ENCODE data around the gene EMILIN2.

EMILIN2 gene

DNA sequence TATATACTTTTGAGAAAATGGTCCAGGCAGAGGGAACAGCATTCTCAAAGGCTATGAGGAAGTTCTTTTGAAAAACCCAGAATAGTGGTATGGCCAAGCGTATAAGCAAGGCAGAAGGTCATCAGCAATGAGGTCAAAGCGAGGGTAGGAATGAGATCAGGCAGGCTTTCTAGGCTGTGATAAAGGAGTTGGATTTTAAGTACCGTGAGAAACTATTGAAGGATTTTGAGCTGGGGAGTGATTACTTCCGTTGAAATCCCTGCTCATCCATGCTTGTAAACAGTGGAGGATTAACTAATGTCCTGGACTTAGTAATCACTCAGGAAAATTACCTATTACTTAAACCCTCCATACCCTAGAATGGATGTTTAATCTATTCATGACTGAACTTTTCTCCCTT, 50.2 kb downstream of the EMILIN2 start:
- DNase-seq (ENCODE audit: low read depth) = no peak
- H3K4me3 ChIP-seq (ENCODE audit: low read depth, low read length) = no peak overlapping the region
- TF ChIP-seq POLR2A (IDR thresholded peaks at IDR 0.05; ENCODE audit: extremely low read depth, insufficient read length) (no peak), MYC (IDR thresholded peaks at IDR 0.05; ENCODE audit: low read depth, low read length) (no peak)
- TF ChIP-seq, protein P1, sequence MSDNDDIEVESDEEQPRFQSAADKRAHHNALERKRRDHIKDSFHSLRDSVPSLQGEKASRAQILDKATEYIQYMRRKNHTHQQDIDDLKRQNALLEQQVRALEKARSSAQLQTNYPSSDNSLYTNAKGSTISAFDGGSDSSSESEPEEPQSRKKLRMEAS (IDR thresholded peaks at IDR 0.05; ENCODE audit: low read depth, low read length) = no peak
- TF ChIP-seq, protein P2, sequence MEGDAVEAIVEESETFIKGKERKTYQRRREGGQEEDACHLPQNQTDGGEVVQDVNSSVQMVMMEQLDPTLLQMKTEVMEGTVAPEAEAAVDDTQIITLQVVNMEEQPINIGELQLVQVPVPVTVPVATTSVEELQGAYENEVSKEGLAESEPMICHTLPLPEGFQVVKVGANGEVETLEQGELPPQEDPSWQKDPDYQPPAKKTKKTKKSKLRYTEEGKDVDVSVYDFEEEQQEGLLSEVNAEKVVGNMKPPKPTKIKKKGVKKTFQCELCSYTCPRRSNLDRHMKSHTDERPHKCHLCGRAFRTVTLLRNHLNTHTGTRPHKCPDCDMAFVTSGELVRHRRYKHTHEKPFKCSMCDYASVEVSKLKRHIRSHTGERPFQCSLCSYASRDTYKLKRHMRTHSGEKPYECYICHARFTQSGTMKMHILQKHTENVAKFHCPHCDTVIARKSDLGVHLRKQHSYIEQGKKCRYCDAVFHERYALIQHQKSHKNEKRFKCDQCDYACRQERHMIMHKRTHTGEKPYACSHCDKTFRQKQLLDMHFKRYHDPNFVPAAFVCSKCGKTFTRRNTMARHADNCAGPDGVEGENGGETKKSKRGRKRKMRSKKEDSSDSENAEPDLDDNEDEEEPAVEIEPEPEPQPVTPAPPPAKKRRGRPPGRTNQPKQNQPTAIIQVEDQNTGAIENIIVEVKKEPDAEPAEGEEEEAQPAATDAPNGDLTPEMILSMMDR (IDR thresholded peaks at IDR 0.05; ENCODE audit: low read depth, low read length) = no peak

DNA sequence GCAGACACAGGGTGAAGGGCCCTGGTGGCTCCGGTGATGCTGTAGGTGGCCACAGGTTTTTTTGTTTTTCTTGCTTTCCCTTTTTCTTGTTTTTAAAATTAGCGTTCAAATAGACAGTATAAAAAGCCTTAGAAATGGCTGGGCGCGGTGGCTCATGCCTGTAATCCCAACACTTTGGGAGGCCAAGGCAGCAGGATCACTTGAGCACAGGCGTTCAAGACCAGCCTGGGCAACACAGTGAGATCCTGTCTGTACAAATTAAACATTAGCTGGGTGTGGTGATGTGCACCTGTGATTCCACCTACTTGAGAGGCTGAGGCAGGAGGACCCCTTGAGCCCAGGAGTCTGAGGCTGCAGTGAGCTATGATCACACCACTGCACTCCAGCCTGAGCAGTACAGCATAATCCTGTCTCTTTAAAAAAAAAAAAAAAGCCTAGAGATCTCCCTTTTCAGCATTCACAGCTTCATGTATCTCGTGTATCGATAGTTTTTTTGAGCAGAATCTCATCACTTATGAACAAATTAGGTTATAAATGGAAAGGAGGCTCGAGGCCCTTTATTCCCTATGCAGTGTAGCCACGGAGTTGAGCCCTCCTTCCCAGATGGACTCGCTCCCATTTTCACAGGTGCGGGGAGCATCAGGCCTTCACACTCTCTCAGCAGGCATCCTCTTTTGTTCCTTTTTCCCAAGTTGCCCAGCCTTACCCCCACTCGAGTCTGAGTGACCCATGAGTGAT, 50.8 kb downstream of the EMILIN2 start:
- no peak overlapping the region for H3K4me3 ChIP-seq (ENCODE audit: low read depth, low read length)
- DNase-seq (ENCODE audit: low read depth) = no peak
- no peak for TF ChIP-seq POLR2A (IDR thresholded peaks at IDR 0.05; ENCODE audit: extremely low read depth, insufficient read length)
- TF ChIP-seq MYC (IDR thresholded peaks at IDR 0.05; ENCODE audit: low read depth, low read length) = no peak
- TF ChIP-seq, protein P1 (IDR thresholded peaks at IDR 0.05; ENCODE audit: low read depth, low read length) = no peak
- TF ChIP-seq, protein P2 (IDR thresholded peaks at IDR 0.05; ENCODE audit: low read depth, low read length) = no peak

DNA sequence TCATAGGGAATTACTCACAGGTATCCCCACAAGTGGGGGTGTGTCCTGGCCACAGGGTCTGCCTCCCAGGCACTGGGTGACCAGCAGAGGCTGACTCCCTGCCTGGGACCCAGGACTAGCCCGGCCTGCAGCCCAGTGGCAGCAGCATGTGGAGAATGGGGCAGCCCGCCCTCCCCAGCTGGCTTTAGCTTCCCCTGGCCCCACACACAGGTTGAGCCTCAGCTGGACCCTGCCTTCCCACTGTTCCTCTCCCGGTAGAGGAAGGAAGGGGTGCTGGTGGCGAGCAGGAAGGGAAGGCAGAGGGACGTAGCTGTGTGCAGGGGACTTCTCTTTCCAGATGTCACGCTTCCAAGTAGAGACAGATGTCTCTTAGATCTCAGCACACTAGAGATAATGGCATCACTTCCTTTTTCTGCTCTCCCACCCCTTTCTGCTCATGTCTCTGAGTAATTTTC, 51.4 kb downstream of the EMILIN2 start:
- H3K4me3 ChIP-seq (ENCODE audit: low read depth, low read length) = no peak overlapping the region
- no peak for TF ChIP-seq MYC (IDR thresholded peaks at IDR 0.05; ENCODE audit: low read depth, low read length)
- TF ChIP-seq, protein P2 (IDR thresholded peaks at IDR 0.05; ENCODE audit: low read depth, low read length) = no peak
- no peak for TF ChIP-seq POLR2A (IDR thresholded peaks at IDR 0.05; ENCODE audit: extremely low read depth, insufficient read length)
- TF ChIP-seq, protein P1 (IDR thresholded peaks at IDR 0.05; ENCODE audit: low read depth, low read length) = no peak
- DNase-seq (ENCODE audit: low read depth) = peak; percentile 66

DNA sequence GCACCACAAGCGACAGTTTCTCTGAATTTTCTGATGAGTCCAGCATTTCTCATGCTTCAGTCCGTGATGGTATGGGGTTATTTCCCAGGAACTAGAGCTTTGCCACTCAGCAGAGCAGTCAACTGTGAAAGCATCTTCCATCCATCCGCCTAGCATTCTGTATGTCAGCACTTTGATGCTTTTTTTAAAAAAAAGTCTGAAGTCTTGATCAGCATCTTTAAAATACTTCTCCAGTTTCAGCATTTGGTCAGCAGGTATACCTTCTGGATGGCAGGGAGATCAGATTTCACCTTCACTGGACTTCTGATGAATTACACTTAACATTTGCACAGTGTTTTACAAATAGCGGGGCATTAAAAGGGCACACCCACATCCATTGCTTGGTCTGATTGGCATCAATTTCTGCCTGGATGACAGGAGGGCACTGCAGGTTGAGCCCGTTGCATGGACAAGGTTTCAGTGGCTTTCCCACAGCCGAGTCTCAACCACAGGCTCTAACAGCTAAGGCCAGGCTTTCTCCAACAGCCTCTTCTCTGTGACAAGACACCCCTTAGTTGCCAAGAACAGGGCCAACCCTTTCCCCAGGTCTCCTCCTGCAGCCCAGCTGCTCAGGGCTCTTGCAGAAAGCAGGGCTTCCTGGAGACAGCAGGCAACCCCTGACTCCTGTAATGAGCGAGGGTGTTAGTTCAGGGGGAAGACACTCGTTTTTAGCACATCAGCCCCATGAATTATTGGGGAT, 54.0 kb downstream of the EMILIN2 start:
- TF ChIP-seq POLR2A (IDR thresholded peaks at IDR 0.05; ENCODE audit: extremely low read depth, insufficient read length) = no peak
- TF ChIP-seq, protein P1 (IDR thresholded peaks at IDR 0.05; ENCODE audit: low read depth, low read length) = no peak
- TF ChIP-seq, protein P2 (IDR thresholded peaks at IDR 0.05; ENCODE audit: low read depth, low read length) = no peak
- no peak for TF ChIP-seq MYC (IDR thresholded peaks at IDR 0.05; ENCODE audit: low read depth, low read length)
- DNase-seq (ENCODE audit: low read depth) = no peak

DNA sequence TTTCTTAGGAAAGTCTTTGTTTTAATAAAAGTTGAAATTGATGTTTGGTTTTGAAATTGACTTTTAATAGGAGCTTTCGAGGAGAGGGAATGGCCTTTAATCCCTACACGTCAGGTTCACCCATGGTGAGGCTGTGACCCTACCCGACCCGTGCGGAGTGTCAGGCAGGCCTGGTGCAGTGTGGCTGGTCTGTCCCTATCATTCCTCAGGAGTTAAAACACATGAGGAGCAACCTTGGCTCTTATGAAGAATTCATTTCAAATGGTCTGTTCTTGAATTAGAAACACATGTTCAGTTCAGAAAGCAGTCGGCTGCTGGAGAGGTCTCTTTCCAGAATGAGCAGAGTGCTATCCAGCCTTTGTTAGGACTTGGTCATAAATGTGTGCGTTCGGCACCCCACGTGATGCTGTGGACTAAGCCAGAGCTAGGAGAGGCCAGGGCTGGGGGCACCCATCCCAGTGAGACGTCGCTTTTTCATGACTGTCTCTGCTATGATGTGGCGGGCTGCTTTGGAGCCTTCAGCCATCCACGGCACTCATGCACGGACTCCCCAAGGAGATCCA, 54.7 kb downstream of the EMILIN2 start:
- H3K4me3 ChIP-seq (ENCODE audit: low read depth, low read length) = no peak overlapping the region
- TF ChIP-seq POLR2A (IDR thresholded peaks at IDR 0.05; ENCODE audit: extremely low read depth, insufficient read length) (no peak), MYC (IDR thresholded peaks at IDR 0.05; ENCODE audit: low read depth, low read length) (no peak)
- TF ChIP-seq, protein P2 (IDR thresholded peaks at IDR 0.05; ENCODE audit: low read depth, low read length) = no peak
- TF ChIP-seq, protein P1 (IDR thresholded peaks at IDR 0.05; ENCODE audit: low read depth, low read length) = no peak
- no peak for DNase-seq (ENCODE audit: low read depth)

More for the DNA sequence above, 54.0 kb downstream of the EMILIN2 start:
- H3K4me3 ChIP-seq (ENCODE audit: low read depth, low read length) = no peak overlapping the region
